ENCODE results near the gene MOGAT3. TPM values are rescaled to one million over a fixed set of nuclear protein-coding genes. Genes with fewer than 3 reads are reported as not detected.

Gene MOGAT3
- total and polyA plus RNA-seq, 4 donors, result not detected

DNA sequence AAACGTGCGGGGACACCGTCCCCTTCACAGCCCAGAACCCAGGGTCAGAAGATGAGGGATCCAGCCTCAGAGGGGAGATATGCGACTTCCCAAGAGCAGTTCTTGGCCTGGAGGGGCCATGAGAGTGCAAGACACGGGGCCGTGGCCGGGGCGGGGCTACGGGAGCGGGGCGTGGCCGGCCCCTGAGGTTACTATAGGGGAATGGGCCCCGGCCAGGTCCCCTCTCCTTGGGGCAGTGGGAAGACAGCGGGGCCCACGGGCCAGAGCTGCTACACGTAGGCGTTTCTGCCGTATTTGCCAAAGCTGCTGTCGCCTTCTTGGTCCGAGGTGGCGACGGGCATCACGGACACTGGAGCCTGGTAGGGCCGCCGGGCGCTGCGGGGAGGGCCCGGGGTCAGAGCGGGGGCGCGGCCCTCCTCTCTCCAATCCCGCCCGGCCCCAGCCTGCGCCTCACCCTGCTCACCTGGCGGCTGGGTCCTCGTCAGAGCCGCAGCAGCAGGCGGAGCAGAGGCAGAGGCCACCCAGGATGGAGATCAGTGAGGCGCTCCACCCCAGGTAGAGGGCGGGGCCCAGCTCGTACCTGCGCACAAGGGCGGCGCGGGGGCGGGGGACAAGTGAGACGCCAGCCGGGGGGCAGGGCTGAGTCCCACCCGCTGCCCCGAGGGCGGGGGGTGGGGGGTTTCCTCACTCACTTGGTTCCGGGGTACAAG, 31.5 kb upstream of the MOGAT3 start:
- TF ChIP-seq CTCF (IDR thresholded peaks at IDR 0.05; ENCODE audit: control extremely low read depth, extremely low read depth), result no peak
- Histone ChIP-seq H3K9me3 (ENCODE audit: control insufficient read depth in 4 of 4, insufficient read depth in 3 of 4, low read length in 3 of 4) (no peaks in the 10 kb centered on the region), H3K4me1 (ENCODE audit: control insufficient read depth in 5 of 5, insufficient read depth in 5 of 5, low read length in 5 of 5) (peaks cover 0 to 13% (median 7%) of the 10 kb centered on the region in 5 donors), H3K27me3 (ENCODE audit: control insufficient read depth in 3 of 3, insufficient read depth in 3 of 3, low read length in 2 of 3) (no peaks in the 10 kb centered on the region), H3K27ac (ENCODE audit: low read depth in 1 of 2, low read length in 1 of 2) (peak overlapping the region in 1 of 2 donors; percentile 71), H3K36me3 (ENCODE audit: control insufficient read depth in 4 of 4, insufficient read depth in 4 of 4, low read length in 4 of 4) (peaks cover 3 to 22% (median 4%) of the 10 kb centered on the region in 4 donors), H3K4me3 (peak overlapping the region; percentile 36), H3K9ac (ENCODE audit: insufficient read depth in 1 of 2, low read length in 2 of 2) (no peak overlapping the region)
- peak; percentile 76 for ATAC-seq (ENCODE audit: insufficient read depth, low FRiP score)
- 35 to 76% methylated on average over 51 to 52 of the region's 52 CpGs for WGBS, 2 donors
- peak in 1 of 3 donors; percentile 43 for DNase-seq

DNA sequence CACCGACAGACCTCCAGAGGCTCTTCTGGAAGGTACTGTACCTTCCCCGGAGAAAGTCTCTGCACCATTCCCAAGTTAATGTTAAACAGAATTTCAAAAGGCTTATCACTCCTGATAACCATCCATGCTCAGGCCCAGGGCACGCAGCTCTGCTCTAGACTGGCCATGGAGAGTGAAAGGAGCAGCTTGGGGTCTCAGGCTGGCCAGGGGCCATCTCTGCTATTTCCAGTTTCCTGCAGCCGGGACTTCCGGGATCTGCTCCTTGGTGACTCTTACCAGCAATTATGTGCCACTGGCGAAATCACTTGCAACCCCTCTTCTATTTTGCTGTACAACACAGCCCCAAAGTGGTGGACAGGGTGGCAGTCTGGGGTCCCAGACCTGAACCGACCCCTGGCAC, 30.8 kb upstream of the MOGAT3 start:
- peaks cover 3 to 21% (median 4%) of the 10 kb centered on the region in 4 donors for H3K36me3 ChIP-seq (ENCODE audit: control insufficient read depth in 4 of 4, insufficient read depth in 4 of 4, low read length in 4 of 4)
- no peak overlapping the region for H3K4me3 ChIP-seq
- no peaks in the 10 kb centered on the region for H3K27me3 ChIP-seq (ENCODE audit: control insufficient read depth in 3 of 3, insufficient read depth in 3 of 3, low read length in 2 of 3)
- H3K9ac ChIP-seq (ENCODE audit: insufficient read depth in 1 of 2, low read length in 2 of 2), result no peak overlapping the region
- no peaks in the 10 kb centered on the region for H3K9me3 ChIP-seq (ENCODE audit: control insufficient read depth in 4 of 4, insufficient read depth in 3 of 4, low read length in 3 of 4)
- DNase-seq (peak in 1 of 3 donors; percentile 35), ATAC-seq (ENCODE audit: insufficient read depth, low FRiP score) (no peak)
- 51 to 70% methylated on average over 7 of the region's 7 CpGs for WGBS, 2 donors
- peak overlapping the region in 1 of 2 donors; percentile 71 for H3K27ac ChIP-seq (ENCODE audit: low read depth in 1 of 2, low read length in 1 of 2)
- H3K4me1 ChIP-seq (ENCODE audit: control insufficient read depth in 5 of 5, insufficient read depth in 5 of 5, low read length in 5 of 5), result peaks cover 2 to 10% (median 7%) of the 10 kb centered on the region in 5 donors
- TF ChIP-seq CTCF (IDR thresholded peaks at IDR 0.05; ENCODE audit: control extremely low read depth, extremely low read depth), result no peak

DNA sequence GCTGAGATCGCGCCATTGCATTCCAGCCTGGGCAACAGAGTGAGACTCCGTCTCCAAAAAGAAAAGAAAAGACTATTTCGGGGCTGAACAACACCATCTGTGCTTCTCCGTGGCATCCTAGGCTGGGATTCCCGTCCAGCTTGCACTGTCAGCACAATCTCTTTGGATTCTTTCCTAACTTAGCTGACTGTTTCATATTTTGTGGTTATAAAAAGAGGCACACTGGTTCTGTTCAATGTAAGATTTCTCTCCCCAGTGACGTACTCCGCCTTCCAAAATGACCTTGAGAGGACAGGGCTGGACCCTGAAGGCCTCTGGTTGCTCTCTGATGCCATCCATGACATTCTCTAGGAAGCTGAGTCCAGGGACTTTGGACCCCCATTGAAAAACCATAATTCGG, 25.9 kb upstream of the MOGAT3 start:
- no peaks in the 10 kb centered on the region for H3K9me3 ChIP-seq (ENCODE audit: control insufficient read depth in 4 of 4, insufficient read depth in 3 of 4, low read length in 3 of 4)
- DNase-seq (no peak), ATAC-seq (ENCODE audit: insufficient read depth, low FRiP score) (peak; percentile 55)
- peaks cover 4 to 47% (median 15%) of the 10 kb centered on the region in 4 donors for H3K36me3 ChIP-seq (ENCODE audit: control insufficient read depth in 4 of 4, insufficient read depth in 4 of 4, low read length in 4 of 4)
- WGBS, 2 donors, result 88 to 93% methylated on average over 9 of the region's 9 CpGs
- H3K4me3 ChIP-seq, result no peak overlapping the region
- H3K4me1 ChIP-seq (ENCODE audit: control insufficient read depth in 5 of 5, insufficient read depth in 5 of 5, low read length in 5 of 5), result peaks cover 0 to 5% (median 2%) of the 10 kb centered on the region in 5 donors
- peak overlapping the region in 1 of 2 donors; percentile 23 for H3K9ac ChIP-seq (ENCODE audit: insufficient read depth in 1 of 2, low read length in 2 of 2)
- H3K27me3 ChIP-seq (ENCODE audit: control insufficient read depth in 3 of 3, insufficient read depth in 3 of 3, low read length in 2 of 3), result no peaks in the 10 kb centered on the region
- no peak for TF ChIP-seq CTCF (IDR thresholded peaks at IDR 0.05; ENCODE audit: control extremely low read depth, extremely low read depth)
- peak overlapping the region in 1 of 2 donors; percentile 24 for H3K27ac ChIP-seq (ENCODE audit: low read depth in 1 of 2, low read length in 1 of 2)

All from lung (tissue), 12 donors.